Measurements from ENCODE around the gene PPARA.

PPARA gene

GRCh38 chr22:46107753-46108563 is 42.4 kb upstream of the PPARA start:
- H3K27ac ChIP-seq (ENCODE audit: low read length): no peak overlapping the region
- H3K9ac ChIP-seq (ENCODE audit: low read length): no peak overlapping the region
- no peaks in the 10 kb centered on the region for H4K20me1 ChIP-seq (ENCODE audit: insufficient read depth, low read length)
- H2AFZ ChIP-seq (ENCODE audit: low read depth, low read length): no peak overlapping the region
- no peak overlapping the region for H3K4me3 ChIP-seq (ENCODE audit: low read length)
- H3K9me3 ChIP-seq (ENCODE audit: insufficient read depth, low read length): no peaks in the 10 kb centered on the region
- no peaks in the 10 kb centered on the region for H3K36me3 ChIP-seq (replicated peaks; ENCODE audit: low read depth, low read length)
- TF ChIP-seq, protein P1, sequence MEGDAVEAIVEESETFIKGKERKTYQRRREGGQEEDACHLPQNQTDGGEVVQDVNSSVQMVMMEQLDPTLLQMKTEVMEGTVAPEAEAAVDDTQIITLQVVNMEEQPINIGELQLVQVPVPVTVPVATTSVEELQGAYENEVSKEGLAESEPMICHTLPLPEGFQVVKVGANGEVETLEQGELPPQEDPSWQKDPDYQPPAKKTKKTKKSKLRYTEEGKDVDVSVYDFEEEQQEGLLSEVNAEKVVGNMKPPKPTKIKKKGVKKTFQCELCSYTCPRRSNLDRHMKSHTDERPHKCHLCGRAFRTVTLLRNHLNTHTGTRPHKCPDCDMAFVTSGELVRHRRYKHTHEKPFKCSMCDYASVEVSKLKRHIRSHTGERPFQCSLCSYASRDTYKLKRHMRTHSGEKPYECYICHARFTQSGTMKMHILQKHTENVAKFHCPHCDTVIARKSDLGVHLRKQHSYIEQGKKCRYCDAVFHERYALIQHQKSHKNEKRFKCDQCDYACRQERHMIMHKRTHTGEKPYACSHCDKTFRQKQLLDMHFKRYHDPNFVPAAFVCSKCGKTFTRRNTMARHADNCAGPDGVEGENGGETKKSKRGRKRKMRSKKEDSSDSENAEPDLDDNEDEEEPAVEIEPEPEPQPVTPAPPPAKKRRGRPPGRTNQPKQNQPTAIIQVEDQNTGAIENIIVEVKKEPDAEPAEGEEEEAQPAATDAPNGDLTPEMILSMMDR (IDR thresholded peaks at IDR 0.05; ENCODE audit: low read depth, low read length): no peak
- no peak for TF ChIP-seq EZH2phosphoT487 (IDR thresholded peaks at IDR 0.05; ENCODE audit: low read depth)
- H3K79me2 ChIP-seq (ENCODE audit: low read length): no peaks in the 10 kb centered on the region
- no peak overlapping the region for H3K4me2 ChIP-seq (ENCODE audit: low read length)
- peaks cover 8% of the 10 kb centered on the region; the same call in 1 of the 2 replicates for H3K4me1 ChIP-seq (ENCODE audit: low read length)
- H3K27me3 ChIP-seq (ENCODE audit: low read depth, low read length): no peaks in the 10 kb centered on the region

DNA sequence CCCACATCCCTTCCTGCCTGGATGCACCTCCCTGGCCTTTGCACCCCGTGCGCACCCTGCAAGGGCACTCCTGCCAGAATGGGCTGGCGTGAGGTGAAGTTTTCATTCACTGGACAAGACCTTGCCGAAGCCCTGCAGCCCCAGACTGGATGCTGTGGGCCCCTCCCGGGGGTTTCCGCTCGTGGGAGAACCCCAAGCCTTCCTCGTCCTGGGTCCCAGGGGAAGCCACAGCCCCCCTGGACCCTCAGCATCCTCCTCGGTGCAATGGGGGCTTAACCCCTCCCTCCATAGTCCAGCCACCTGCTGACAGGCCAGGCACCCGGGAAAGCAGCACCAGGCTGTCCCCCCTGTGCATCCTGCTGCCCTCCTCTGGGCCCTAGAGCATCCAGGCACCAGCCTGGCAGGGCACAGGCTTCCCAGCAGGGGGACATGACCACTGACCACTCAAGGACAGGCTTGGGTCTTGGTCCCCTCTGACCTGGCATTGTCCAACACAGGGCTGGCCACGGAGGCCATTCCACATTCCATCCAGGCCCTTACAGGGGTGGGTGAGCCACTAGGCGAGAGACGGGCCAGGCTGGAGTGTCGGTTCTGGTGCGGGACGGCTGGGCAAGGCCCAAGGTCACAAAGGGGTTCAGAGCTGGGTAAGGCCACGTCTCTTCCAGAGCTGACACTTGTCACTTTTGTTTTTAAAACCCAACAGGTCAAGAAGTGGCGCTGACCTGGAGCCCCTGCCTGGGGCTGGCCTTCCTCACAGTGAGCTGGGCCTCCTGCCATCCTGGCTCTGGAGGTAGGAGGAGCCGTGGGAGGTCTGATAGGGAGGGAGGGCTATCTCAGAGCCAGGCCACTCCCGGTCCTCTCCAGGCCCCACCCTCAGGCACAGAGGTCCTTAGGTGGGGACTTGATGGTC is 41.5 kb upstream of the PPARA start:
- H3K27me3 ChIP-seq (ENCODE audit: low read depth, low read length): no peaks in the 10 kb centered on the region
- no peak overlapping the region for H3K4me2 ChIP-seq (ENCODE audit: low read length)
- no peaks in the 10 kb centered on the region for H3K79me2 ChIP-seq (ENCODE audit: low read length)
- TF ChIP-seq EZH2phosphoT487 (IDR thresholded peaks at IDR 0.05; ENCODE audit: low read depth): no peak
- TF ChIP-seq, protein P1 (IDR thresholded peaks at IDR 0.05; ENCODE audit: low read depth, low read length): no peak
- no peak overlapping the region for H3K4me3 ChIP-seq (ENCODE audit: low read length)
- H3K9ac ChIP-seq (ENCODE audit: low read length): no peak overlapping the region
- H3K36me3 ChIP-seq (replicated peaks; ENCODE audit: low read depth, low read length): no peaks in the 10 kb centered on the region
- no peaks in the 10 kb centered on the region for H4K20me1 ChIP-seq (ENCODE audit: insufficient read depth, low read length)
- H3K27ac ChIP-seq (ENCODE audit: low read length): no peak overlapping the region
- H3K4me1 ChIP-seq (ENCODE audit: low read length): peaks cover 8% of the 10 kb centered on the region; the same call in 1 of the 2 replicates
- H2AFZ ChIP-seq (ENCODE audit: low read depth, low read length): no peak overlapping the region
- no peaks in the 10 kb centered on the region for H3K9me3 ChIP-seq (ENCODE audit: insufficient read depth, low read length)

DNA sequence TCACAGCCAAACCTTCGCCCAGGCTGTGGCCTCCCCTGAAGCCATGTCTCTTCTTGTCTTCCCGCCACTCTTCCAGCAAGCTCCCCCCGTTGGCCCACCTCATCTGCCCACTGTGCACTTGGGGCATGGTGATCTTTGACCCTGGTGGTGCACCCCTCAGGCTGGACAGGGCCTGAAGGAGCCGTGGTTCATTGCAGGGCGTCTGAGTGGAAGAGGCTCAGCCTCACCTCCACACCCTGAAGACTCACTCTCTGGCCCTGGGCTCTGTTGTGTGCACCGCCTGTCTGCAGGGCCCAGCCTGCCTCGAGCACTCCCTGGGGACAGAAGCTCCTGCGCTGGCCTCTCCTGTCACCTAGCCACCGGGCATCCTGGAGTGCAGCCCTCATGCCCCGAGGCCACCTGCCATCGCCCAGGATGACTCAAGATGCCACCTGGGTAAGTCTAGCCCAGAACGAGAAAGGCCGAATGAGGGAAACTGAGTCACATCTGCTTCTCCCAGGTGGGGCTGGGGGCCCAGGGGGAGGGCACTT is 40.8 kb upstream of the PPARA start:
- no peak overlapping the region for H3K4me3 ChIP-seq (ENCODE audit: low read length)
- no peak overlapping the region for H3K9ac ChIP-seq (ENCODE audit: low read length)
- H3K4me2 ChIP-seq (ENCODE audit: low read length): no peak overlapping the region

More for the DNA sequence above, 40.8 kb upstream of the PPARA start:
- Histone ChIP-seq H3K27ac (ENCODE audit: low read length) (no peak overlapping the region), H4K20me1 (ENCODE audit: insufficient read depth, low read length) (no peaks in the 10 kb centered on the region), H2AFZ (ENCODE audit: low read depth, low read length) (no peak overlapping the region), H3K27me3 (ENCODE audit: low read depth, low read length) (no peaks in the 10 kb centered on the region), H3K79me2 (ENCODE audit: low read length) (no peaks in the 10 kb centered on the region), H3K9me3 (ENCODE audit: insufficient read depth, low read length) (no peaks in the 10 kb centered on the region), H3K4me1 (ENCODE audit: low read length) (peaks cover 9% of the 10 kb centered on the region; the same call in 1 of the 2 replicates), H3K36me3 (replicated peaks; ENCODE audit: low read depth, low read length) (no peaks in the 10 kb centered on the region)
- TF ChIP-seq, protein P1 (IDR thresholded peaks at IDR 0.05; ENCODE audit: low read depth, low read length): no peak
- no peak for TF ChIP-seq EZH2phosphoT487 (IDR thresholded peaks at IDR 0.05; ENCODE audit: low read depth)

Measured in OCI-LY3 (cell line).